Heart left ventricle (tissue), 16 donors: ENCODE results near the gene PDE9A. TPM values are rescaled to one million over a fixed set of nuclear protein-coding genes. Genes with fewer than 3 reads are reported as not detected.

ENCODE experiments used
- ATAC-seq, 4 donors: fragments of 200-7000 bp; cut with Tn5 transposase; one replicate each; pipeline ENCODE4 v1.9.1; 2020 to 2022; ENCODE audit warnings: moderate library complexity in 4 of 4, mild to moderate bottlenecking in 3 of 4, moderate number of reproducible peaks in 1 of 4
- DNase-seq, 5 donors: peaks; one replicate each; pipeline ENCODE4 v3.0.0-alpha.2; 2020
- H3K27ac ChIP-seq, 12 donors: fragments of 200-600 bp; sonication (generic) in 4 of 12; one replicate each; pipeline versions ENCODE4 v1.5.0 to v1.8.0; 2016 to 2022; ENCODE audit warnings: mild to moderate bottlenecking in 2 of 12
- H3K27me3 ChIP-seq, 9 donors: fragments of 200-600 bp; sonication (generic) in 2 of 9; one replicate each; pipeline versions ENCODE4 v1.5.1 to v1.8.0; 2016 to 2022; ENCODE audit warnings: mild to moderate bottlenecking in 3 of 9
- H3K36me3 ChIP-seq, 9 donors: fragments of 200-600 bp; sonication (generic) in 2 of 9; one replicate each; pipeline versions ENCODE4 v1.5.0 to v1.8.0; 2018 to 2022; ENCODE audit warnings: mild to moderate bottlenecking in 2 of 9
- H3K4me1 ChIP-seq, 12 donors: fragments of 200-600 bp; sonication (generic) in 4 of 12; one replicate each; pipeline versions ENCODE4 v1.5.0 to v1.8.0; 2016 to 2022; ENCODE audit warnings: mild to moderate bottlenecking in 3 of 12
- H3K4me3 ChIP-seq, 12 donors: fragments of 200-600 bp; sonication (generic) in 4 of 12; one replicate each; pipeline versions ENCODE4 v1.5.0 to v1.8.0; 2017 to 2022; ENCODE audit warnings: mild to moderate bottlenecking in 9 of 12, moderate library complexity in 4 of 12
- H3K9me3 ChIP-seq, 12 donors: fragments of 200-600 bp; sonication (generic) in 4 of 12; one replicate each; pipeline versions ENCODE4 v1.5.0 to v1.8.0; 2016 to 2022; ENCODE audit warnings: mild to moderate bottlenecking in 1 of 12
- CTCF ChIP-seq, 12 donors: fragments of 200-600 bp; sonication (generic) in 4 of 12; IDR thresholded peaks; one replicate each; pipeline versions ENCODE4 v1.5.0 to v1.8.0; 2018 to 2022; ENCODE audit warnings: antibody characterized with exemption in 12 of 12, mild to moderate bottlenecking in 5 of 12
- POLR2A ChIP-seq, 2 donors: fragments of 450-650 bp; IDR thresholded peaks; one replicate each; pipeline ENCODE4 v1.6.1; 2017; ENCODE audit warnings: antibody characterized with exemption in 2 of 2, mild to moderate bottlenecking in 2 of 2, moderate library complexity in 2 of 2
- WGBS, 4 donors: extraction: QIAGEN DNeasy Blood & Tissue Kit in 2 of 4; methylation state at CpG; one replicate each; pipeline versions ENCODE4 v1.1.5 to v1.1.7; 2013 to 2018; 5-methylcytosine and 5-hydroxymethylcytosine counted together
- intact Hi-C, 10 donors: fragments of 100-400 bp; cut with DNase I; formaldehyde crosslinking; loops; one replicate each; pipeline versions ENCODE4 v1.11.1 to v1.14.2; 2022
- polyA plus RNA-seq, 2 donors: library from polyadenylated mRNA; stranded (reverse); fragments of 200-250 nt; gene quantifications; one replicate each; pipeline ENCODE4 v1.2.3, GENCODE V29; 2013
- total RNA-seq, 9 donors: library from RNA; depleted of rRNA in 2 of 9; stranded (reverse); fragments of >200 nt in 2 of 9; fragmentation: NEBNext Ultra II Directional in 3 of 9; extraction: Animal tissue kit (Norgen Biotek cat#: 25700) in 3 of 9; gene quantifications; one replicate each; pipeline versions ENCODE4 v1.1.0 to v1.2.4, GENCODE V29; 2016 to 2023
- donor health status: ischemic (EF 13 %, LVEDD 7.1; RV severe dilation, severe dysfunction).
- donor health status: healthy with polysubstance abuse.
- donor health status: DM: no; HTN: yes; CAD: no.
- donor health status: DM: no; HTN: no; CAD: no.
- donor health status: ischemic (EF 25% LVEDD 6.9; RV normal size, moderate dysfunction).
- donor health status: ischemic (EF 25% LVEDD 5.7; RV mildly dilated, moderate dysfunction).
- donor health status: healthy.
- donor health status: DM: yes; HTN: yes; CAD: no.
- donor health status: ischemic (EF 35%, LVEDD 5.7; RV mildly dilated, moderate dysfunction).
- donor health status: nonischemic (EF 11% LVEDD 7.7; RV severe dilation, severe dysfunction).
- donor health status: DM: yes; HTN: yes; CAD: no.
- donor health status: PGD.
- donor health status: ischemic (EF 29% LVEDD 5.4; RV normal size, mild dysfunction).
- donor health status: nonischemic (EF 23%, LVEDD 6.1; RV moderate dilation, normal function).

Gene PDE9A
- total and polyA plus RNA-seq, 11 donors: 1.5 to 4.0 (median 3.1) TPM

DNA sequence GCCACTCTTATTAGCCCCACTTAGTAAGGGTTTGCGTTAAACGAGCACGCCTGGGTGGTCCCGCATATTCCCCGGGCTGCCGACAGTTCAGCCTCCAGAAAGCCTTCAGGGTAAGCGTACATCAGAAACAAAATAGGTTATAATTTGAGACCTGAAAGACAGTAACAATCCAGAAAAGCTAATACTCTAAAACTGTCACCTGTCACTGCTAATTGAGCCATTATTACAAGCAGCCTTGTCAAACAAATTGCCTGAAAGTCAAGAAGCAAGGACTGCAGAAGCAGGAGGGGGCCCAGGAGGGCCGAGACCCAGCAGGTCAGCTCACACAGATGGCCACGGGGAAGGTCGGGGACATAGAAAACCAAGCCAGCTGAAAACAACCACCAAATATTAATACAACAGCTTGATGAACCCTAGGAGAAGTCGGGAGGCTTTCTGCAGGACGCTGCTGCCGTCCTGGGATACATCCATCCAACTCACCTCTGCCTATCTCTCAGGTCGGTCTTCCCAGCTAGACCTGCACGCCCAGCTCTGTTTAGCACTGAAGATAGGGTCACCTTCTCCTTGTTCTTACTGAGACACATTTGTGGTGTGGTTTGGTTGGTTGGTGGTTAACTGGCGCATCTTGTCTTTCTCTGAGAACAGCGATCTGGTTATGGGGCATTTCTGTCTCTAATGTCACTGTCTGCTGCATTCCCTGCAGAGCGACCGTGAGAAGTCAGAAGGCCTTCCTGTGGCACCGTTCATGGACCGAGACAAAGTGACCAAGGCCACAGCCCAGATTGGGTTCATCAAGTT lies 115.1 kb downstream of the PDE9A start:
- no peak for DNase-seq
- 92 to 96% (median 95%) methylated on average over 21 of the region's 21 CpGs for WGBS, 4 donors
- TF ChIP-seq CTCF (IDR thresholded peaks at IDR 0.05): no peak
- no peak for TF ChIP-seq POLR2A (IDR thresholded peaks at IDR 0.05)
- no peaks in the 10 kb centered on the region for H3K4me1 ChIP-seq
- H3K36me3 ChIP-seq: peaks cover 0 to 49% (median 11%) of the 10 kb centered on the region in 9 donors
- no peak overlapping the region for H3K27ac ChIP-seq
- H3K9me3 ChIP-seq: no peaks in the 10 kb centered on the region
- ATAC-seq: no peak
- no peak overlapping the region for H3K4me3 ChIP-seq
- intact Hi-C loops: no loop called here
- H3K27me3 ChIP-seq: no peaks in the 10 kb centered on the region

GRCh38 chr21:42769183-42769819 lies 115.9 kb downstream of the PDE9A start:
- H3K36me3 ChIP-seq: peaks cover 0 to 43% (median 8%) of the 10 kb centered on the region in 9 donors
- intact Hi-C loops: no loop called here
- ATAC-seq: no peak
- H3K9me3 ChIP-seq: no peaks in the 10 kb centered on the region
- H3K27ac ChIP-seq: no peak overlapping the region
- no peaks in the 10 kb centered on the region for H3K27me3 ChIP-seq
- WGBS, 4 donors: 81 to 90% (median 86%) methylated on average over 9 of the region's 9 CpGs
- TF ChIP-seq CTCF (IDR thresholded peaks at IDR 0.05) (no peak), POLR2A (IDR thresholded peaks at IDR 0.05) (no peak)
- H3K4me3 ChIP-seq: no peak overlapping the region
- DNase-seq: no peak
- H3K4me1 ChIP-seq: no peaks in the 10 kb centered on the region

GRCh38 chr21:42769820-42770716 lies 116.6 kb downstream of the PDE9A start:
- ATAC-seq: no peak
- Histone ChIP-seq H3K9me3 (no peaks in the 10 kb centered on the region), H3K36me3 (peaks cover 0 to 43% (median 8%) of the 10 kb centered on the region in 9 donors), H3K27ac (no peak overlapping the region), H3K4me1 (no peaks in the 10 kb centered on the region), H3K27me3 (no peaks in the 10 kb centered on the region), H3K4me3 (no peak overlapping the region)
- intact Hi-C loops: no loop called here
- TF ChIP-seq POLR2A (IDR thresholded peaks at IDR 0.05) (no peak), CTCF (IDR thresholded peaks at IDR 0.05) (no peak)
- WGBS, 4 donors: 92 to 96% (median 93%) methylated on average over 25 to 28 of the region's 28 CpGs
- no peak for DNase-seq
